Measurements from ENCODE around the gene RAB13. TPM values are rescaled to one million over a fixed set of nuclear protein-coding genes. Genes with fewer than 3 reads are reported as not detected.

The RAB13 gene
- total and polyA plus RNA-seq, 2 of the 13 experiments (the other 11 are each of a cell fraction or from before 2014, with no cell fraction given): 15.9 to 24.7 TPM

GRCh38 chr1:153968000-153968363 is 18.2 kb downstream of the RAB13 start (continued):
- TF ChIP-seq ZNF333 (CRISPR knock-in tag; IDR thresholded peaks at IDR 0.05; ENCODE audit: borderline replicate concordance): 0 out of 2 replicates have a peak, but pooled peaks have one; percentile 9
- TF ChIP-seq PRDM10 (CRISPR knock-in tag; IDR thresholded peaks at IDR 0.05; ENCODE audit: low read depth): 0 out of 2 replicates have a peak, but pooled peaks have one; percentile 1
- TF ChIP-seq, protein P1, sequence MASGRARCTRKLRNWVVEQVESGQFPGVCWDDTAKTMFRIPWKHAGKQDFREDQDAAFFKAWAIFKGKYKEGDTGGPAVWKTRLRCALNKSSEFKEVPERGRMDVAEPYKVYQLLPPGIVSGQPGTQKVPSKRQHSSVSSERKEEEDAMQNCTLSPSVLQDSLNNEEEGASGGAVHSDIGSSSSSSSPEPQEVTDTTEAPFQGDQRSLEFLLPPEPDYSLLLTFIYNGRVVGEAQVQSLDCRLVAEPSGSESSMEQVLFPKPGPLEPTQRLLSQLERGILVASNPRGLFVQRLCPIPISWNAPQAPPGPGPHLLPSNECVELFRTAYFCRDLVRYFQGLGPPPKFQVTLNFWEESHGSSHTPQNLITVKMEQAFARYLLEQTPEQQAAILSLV (CRISPR knock-in tag; IDR thresholded peaks at IDR 0.05; ENCODE audit: borderline replicate concordance): no peak

GRCh38 chr1:153967107-153967999 is 18.8 kb downstream of the RAB13 start, which contains the start of gene CREB3L4:
CREB3L4 (plus strand) TSS chr1:153967902; CDS start chr1:153968526, 624 bp downstream.
- ChIA-PET POLR2A (interaction anchor here (0.9 to 10.0 kb wide), 17 partner anchors 10 to 252 kb away, joined by 3 to 209 read pairs (median 4); partner anchors contain the start of genes CRTC2, DENND4B, GATAD2B and INTS3), CTCF (ENCODE audit: low intra/inter-chr PET ratio, low total read pairs) (interaction anchor here (0.9 kb wide), 1 partner anchor 9 kb away, joined by 3 read pairs; the partner anchor contains the start of gene CRTC2)
- Histone ChIP-seq H3K36me3 (replicated peaks in 1 of 2; ENCODE audit: control insufficient read depth in 1 of 2, insufficient read depth in 2 of 2, low read length in 2 of 2) (no peaks in the 10 kb centered on the region), H2AFZ (ENCODE audit: low read length) (no peak within 1 kb of the TSS), H3K9ac (ENCODE audit: insufficient read depth, low read depth, low read length) (peak within 1 kb of the TSS; percentile 75), H3K27me3 (ENCODE audit: control insufficient read depth in 1 of 2, insufficient read depth in 2 of 2, low read length in 2 of 2) (no peaks in the 10 kb centered on the region; a peak in 1 of 5 replicates), H3K9me3 (ENCODE audit: low read length) (no peaks in the 10 kb centered on the region), H3K27ac (ENCODE audit: extremely low read length, insufficient read depth, low read length) (peak within 1 kb of the TSS; percentile 83), H3K79me2 (ENCODE audit: insufficient read depth, low read length) (peaks cover 15% of the 10 kb centered on the region), H3K4me3 (replicated peaks in 1 of 3; ENCODE audit: insufficient read depth in 1 of 3, low read depth in 2 of 3, low read length in 3 of 3) (peak within 1 kb of the TSS; percentile 62 to 82 (median 72)), H3K4me1 (ENCODE audit: insufficient read depth, low read length) (peaks cover 30% of the 10 kb centered on the region), H4K20me1 (ENCODE audit: insufficient read depth, low read length) (no peaks in the 10 kb centered on the region), H3K4me2 (ENCODE audit: low read depth, low read length) (peak within 1 kb of the TSS; percentile 98)
- ATAC-seq (peak; percentile 86), DNase-seq (ENCODE audit: low spot score) (peak; percentile 97), FAIRE-seq (peak; percentile 86)
- intact Hi-C loops (cut with micrococcal nuclease; ENCODE audit: unreplicated experiment) (loop anchor here (5.0 kb wide), 1 partner anchor 170 kb away; no protein-coding TSS in a partner anchor), in situ Hi-C loops (cut with HindIII; ENCODE audit: extremely low pct_ligation_motif_present, low pct_unique_long_range_greater_than_20kb) (no loop called here)
- under 1% methylated on average over 29 of the region's 60 CpGs for WGBS (ENCODE audit: low lambda C conversion rate)
- TSS peak; percentile 47 for BruUV-seq (replicated peaks)
- TF ChIP-seq MEIS1 (CRISPR knock-in tag; IDR thresholded peaks at IDR 0.05; ENCODE audit: borderline replicate concordance): peak; percentile 83
- no peak for TF ChIP-seq GPN1 (CRISPR knock-in tag; IDR thresholded peaks at IDR 0.05; ENCODE audit: borderline replicate concordance)
- peak; percentile 95 for TF ChIP-seq SIX4 (CRISPR knock-in tag; IDR thresholded peaks at IDR 0.05)
- peak; percentile 53; the same call in 1 of the 2 replicates for TF ChIP-seq ZNF556 (CRISPR knock-in tag; IDR thresholded peaks at IDR 0.05; ENCODE audit: borderline replicate concordance)
- TF ChIP-seq RFXAP (CRISPR knock-in tag; IDR thresholded peaks at IDR 0.05; ENCODE audit: borderline replicate concordance): no peak
- no peak for TF ChIP-seq TCF7 (IDR thresholded peaks at IDR 0.05; ENCODE audit: low read depth)
- no peak for TF ChIP-seq SYNCRIP (IDR thresholded peaks at IDR 0.05; ENCODE audit: insufficient read depth, low read depth, low read length)
- no peak; the same call in 1 of the 2 replicates for TF ChIP-seq KDM3A (CRISPR knock-in tag; IDR thresholded peaks at IDR 0.05; ENCODE audit: low read depth)
- TF ChIP-seq NFE2L2 (IDR thresholded peaks at IDR 0.05; ENCODE audit: low read length): no peak
- TF ChIP-seq PREB (CRISPR knock-in tag; IDR thresholded peaks at IDR 0.05): no peak
- TF ChIP-seq HOXA7 (CRISPR knock-in tag; IDR thresholded peaks at IDR 0.05): no peak
- no peak for TF ChIP-seq CENPX (CRISPR knock-in tag; IDR thresholded peaks at IDR 0.05)
